Right atrium auricular region (tissue), 2 donors: ENCODE measurements around the gene TMEM52B. TPM values are rescaled to one million over a fixed set of nuclear protein-coding genes. Genes with fewer than 3 reads are reported as not detected.

ENCODE experiments used
- DNase-seq: peaks from one replicate; pipeline ENCODE4 v3.0.0-alpha.2; 2019; ENCODE audit warnings: low spot score
- H3K27ac ChIP-seq, 2 donors: fragments of 200-600 bp; sonication (generic); 1 replicate in 1 of 2; 2 replicates in 1 of 2; pipeline ENCODE4 v1.5.1; 2016 to 2019
- H3K27me3 ChIP-seq, 2 donors: fragments of 200-600 bp; sonication (generic); one replicate each; pipeline versions ENCODE4 v1.5.1 to v1.6.0; 2017 to 2019
- H3K36me3 ChIP-seq: fragments of 200-600 bp; sonication (generic); one replicate; pipeline ENCODE4 v1.5.1; 2016
- H3K4me1 ChIP-seq, 2 donors: fragments of 200-600 bp; sonication (generic); one replicate each; pipeline versions ENCODE4 v1.5.1 to v1.6.0; 2017 to 2019
- H3K4me3 ChIP-seq, 2 donors: fragments of 200-600 bp; sonication (generic); 1 replicate in 1 of 2; 2 replicates in 1 of 2; pipeline ENCODE4 v1.5.1; 2017 to 2019; ENCODE audit warnings: mild to moderate bottlenecking in 1 of 2, moderate library complexity in 1 of 2
- H3K9me3 ChIP-seq, 2 donors: fragments of 200-600 bp; sonication (generic); one replicate each; pipeline ENCODE4 v1.5.1; 2019
- total RNA-seq, 2 donors: library from RNA; depleted of rRNA; stranded (reverse); fragments of >200 nt; gene quantifications; one replicate each; pipeline ENCODE4 v1.1.0, GENCODE V29; 2016
- TF ChIP-seq, protein P1 (sequence below), 2 donors: fragments of 200-600 bp; sonication (generic); IDR thresholded peaks; one replicate each; pipeline ENCODE4 v1.5.1; 2019; ENCODE audit warnings: antibody characterized with exemption in 2 of 2

Gene TMEM52B
- total RNA-seq, 2 donors from 2014 or later: 0.51 TPM; not detected in 1

GRCh38 chr12:10136637-10137205 is 42.1 kb upstream of the TMEM52B start:
- no peak for DNase-seq
- no peaks in the 10 kb centered on the region for H3K27me3 ChIP-seq
- H3K9me3 ChIP-seq: no peaks in the 10 kb centered on the region
- no peak overlapping the region for H3K4me3 ChIP-seq
- H3K36me3 ChIP-seq: no peaks in the 10 kb centered on the region
- TF ChIP-seq, protein P1, sequence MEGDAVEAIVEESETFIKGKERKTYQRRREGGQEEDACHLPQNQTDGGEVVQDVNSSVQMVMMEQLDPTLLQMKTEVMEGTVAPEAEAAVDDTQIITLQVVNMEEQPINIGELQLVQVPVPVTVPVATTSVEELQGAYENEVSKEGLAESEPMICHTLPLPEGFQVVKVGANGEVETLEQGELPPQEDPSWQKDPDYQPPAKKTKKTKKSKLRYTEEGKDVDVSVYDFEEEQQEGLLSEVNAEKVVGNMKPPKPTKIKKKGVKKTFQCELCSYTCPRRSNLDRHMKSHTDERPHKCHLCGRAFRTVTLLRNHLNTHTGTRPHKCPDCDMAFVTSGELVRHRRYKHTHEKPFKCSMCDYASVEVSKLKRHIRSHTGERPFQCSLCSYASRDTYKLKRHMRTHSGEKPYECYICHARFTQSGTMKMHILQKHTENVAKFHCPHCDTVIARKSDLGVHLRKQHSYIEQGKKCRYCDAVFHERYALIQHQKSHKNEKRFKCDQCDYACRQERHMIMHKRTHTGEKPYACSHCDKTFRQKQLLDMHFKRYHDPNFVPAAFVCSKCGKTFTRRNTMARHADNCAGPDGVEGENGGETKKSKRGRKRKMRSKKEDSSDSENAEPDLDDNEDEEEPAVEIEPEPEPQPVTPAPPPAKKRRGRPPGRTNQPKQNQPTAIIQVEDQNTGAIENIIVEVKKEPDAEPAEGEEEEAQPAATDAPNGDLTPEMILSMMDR (IDR thresholded peaks at IDR 0.05): no peak
- H3K4me1 ChIP-seq: peaks cover 0 to 9% of the 10 kb centered on the region in 2 donors
- no peak overlapping the region for H3K27ac ChIP-seq

- DNase-seq: no peak
- TF ChIP-seq, protein P1 (IDR thresholded peaks at IDR 0.05): peak in 1 of 2 donors; percentile 72
Measured at GRCh38 chr12:10140001-10140400, 38.8 kb upstream of the TMEM52B start.

DNA sequence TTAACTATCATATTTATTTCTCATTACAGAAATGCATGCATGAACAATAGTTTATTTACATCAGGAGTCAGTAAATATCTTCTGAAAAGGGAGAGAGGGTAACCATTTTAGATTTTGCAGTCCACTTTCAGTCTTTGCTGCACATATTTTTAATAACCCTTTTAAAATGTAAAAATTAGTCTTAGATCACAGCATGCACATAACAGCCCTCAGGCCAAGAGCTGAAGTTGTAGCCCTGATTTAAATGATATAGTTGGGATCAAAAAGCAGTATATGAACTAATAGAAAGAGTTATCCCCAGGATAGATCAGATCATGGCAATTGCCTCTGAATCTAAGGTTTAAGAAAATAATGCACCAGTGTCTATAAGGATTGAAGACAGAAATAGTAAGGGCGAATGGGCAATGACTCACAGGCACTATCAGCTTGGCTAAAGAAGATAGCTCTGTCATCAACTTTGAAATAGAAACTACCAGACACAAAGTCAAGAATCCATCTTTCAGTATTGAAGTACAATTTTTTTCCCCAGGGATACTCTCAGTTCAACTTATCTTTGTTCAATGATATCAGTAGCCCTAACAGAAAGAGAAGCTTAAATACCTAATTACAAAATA is 35.7 kb upstream of the TMEM52B start:
- Histone ChIP-seq H3K27me3 (no peaks in the 10 kb centered on the region), H3K4me1 (peaks cover 0 to 3% of the 10 kb centered on the region in 2 donors), H3K9me3 (no peaks in the 10 kb centered on the region), H3K36me3 (no peaks in the 10 kb centered on the region), H3K4me3 (no peak overlapping the region), H3K27ac (peak overlapping the region; percentile 51 to 67)
- TF ChIP-seq, protein P1 (IDR thresholded peaks at IDR 0.05): no peak
- DNase-seq: no peak

More at GRCh38 chr12:10140001-10140400, 38.8 kb upstream of the TMEM52B start:
- Histone ChIP-seq H3K9me3 (no peaks in the 10 kb centered on the region), H3K4me3 (no peak overlapping the region), H3K36me3 (no peaks in the 10 kb centered on the region), H3K27me3 (no peaks in the 10 kb centered on the region), H3K27ac (no peak overlapping the region), H3K4me1 (peaks cover 0 to 3% of the 10 kb centered on the region in 2 donors)

GRCh38 chr12:10147714-10148403 is 31.0 kb upstream of the TMEM52B start:
- TF ChIP-seq, protein P1 (IDR thresholded peaks at IDR 0.05): no peak
- Histone ChIP-seq H3K4me1 (no peaks in the 10 kb centered on the region), H3K27me3 (no peaks in the 10 kb centered on the region), H3K36me3 (no peaks in the 10 kb centered on the region), H3K4me3 (no peak overlapping the region), H3K27ac (no peak overlapping the region), H3K9me3 (no peaks in the 10 kb centered on the region)
- no peak for DNase-seq

DNA sequence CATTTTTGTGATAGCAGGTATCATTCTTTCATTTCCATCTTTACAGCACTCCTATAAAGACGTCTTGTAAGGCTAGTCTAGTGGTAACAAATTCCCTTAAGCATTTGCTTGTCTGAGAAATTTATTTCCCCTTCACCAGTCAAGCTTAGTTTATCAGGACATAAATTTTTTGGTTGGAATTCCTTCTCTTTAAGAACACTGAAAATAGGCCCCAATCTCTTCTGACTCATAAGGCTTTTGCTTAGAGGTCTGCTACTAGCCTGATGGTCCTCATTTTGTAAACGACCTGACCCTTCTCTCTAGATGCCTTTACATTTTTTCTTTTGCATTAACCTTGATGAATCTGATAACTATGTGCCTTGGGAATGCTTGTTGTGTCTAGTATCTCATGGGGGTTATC is 27.2 kb upstream of the TMEM52B start:
- no peaks in the 10 kb centered on the region for H3K27me3 ChIP-seq
- no peaks in the 10 kb centered on the region for H3K36me3 ChIP-seq
- H3K9me3 ChIP-seq: no peaks in the 10 kb centered on the region
- peaks cover 0 to 8% of the 10 kb centered on the region in 2 donors for H3K4me1 ChIP-seq
- H3K4me3 ChIP-seq: no peak overlapping the region
- no peak for DNase-seq
- no peak overlapping the region for H3K27ac ChIP-seq
- TF ChIP-seq, protein P1 (IDR thresholded peaks at IDR 0.05): no peak
